Measurements from ENCODE around the gene SELENOH. TPM values are rescaled to one million over a fixed set of nuclear protein-coding genes. Genes with fewer than 3 reads are reported as not detected.

SELENOH gene
- total and polyA plus RNA-seq, 9 of the 15 experiments (the other 6 are each of a cell fraction or from before 2014, with no cell fraction given), result 16.6 to 299 (median 118) TPM

- TF ChIP-seq MYC (IDR thresholded peaks at IDR 0.05; ENCODE audit: low read depth, low read length), result peak; percentile 86
- TF ChIP-seq MYC (CRISPR knock-in tag; IDR thresholded peaks at IDR 0.05; ENCODE audit: borderline replicate concordance, low read depth), result peak; percentile 74; the same call in 1 of the 2 replicates
- TF ChIP-seq ARNT (IDR thresholded peaks at IDR 0.05), result peak; percentile 21 to 31; a peak in 1 of 4 replicates
- TF ChIP-seq GTF2A2 (tag; IDR thresholded peaks at IDR 0.05), result no peak
- TF ChIP-seq GABPB1 (CRISPR knock-in tag; IDR thresholded peaks at IDR 0.05), result peak; percentile 91
- peak; percentile 64 for TF ChIP-seq NEUROD1 (IDR thresholded peaks at IDR 0.05; ENCODE audit: borderline replicate concordance, low read depth, low read length, partially characterized antibody)
Measured at GRCh38 chr11:57712256-57713150, 28.8 kb upstream of the SELENOH start, which contains the start of gene TMX2 (continued).

- ChIA-PET CTCF (ENCODE audit: low intra/inter-chr PET ratio) (no interaction called here), POLR2A (interaction anchor here (0.6 to 4.0 kb wide), 9 partner anchors 11 to 321 kb away, joined by 3 to 53 read pairs (median 4); partner anchors contain the start of gene CTNND1)
- intact Hi-C loops (cut with micrococcal nuclease), result loop anchor here (1.0 to 2.0 kb wide), 2 partner anchors 27 to 87 kb away; partner anchors contain the start of gene SELENOH
- in situ Hi-C loops (cut with MboI), result no loop called here
- Histone ChIP-seq H4K20me1 (replicated peaks; ENCODE audit: control insufficient read depth, insufficient read depth, low read length) (peaks cover 4% of the 10 kb centered on the region; the same call in 1 of the 2 replicates), H3K4me3 (peak overlapping the region; percentile 95), H3K27me3 (ENCODE audit: control insufficient read depth in 2 of 2, insufficient read depth in 2 of 2, low read length in 2 of 2) (no peaks in the 10 kb centered on the region), H3K27ac (ENCODE audit: extremely low read depth, low read depth, low read length) (peak overlapping the region; percentile 99; the same call in 1 of the 3 replicates), H3K4me2 (ENCODE audit: insufficient read depth, low read length) (peak overlapping the region; percentile 98), H3K79me2 (ENCODE audit: control insufficient read depth, insufficient read depth, low read length) (peaks cover 73% of the 10 kb centered on the region), H2AFZ (ENCODE audit: low read depth, low read length) (no peak overlapping the region), H3K4me1 (replicated peaks in 1 of 2; ENCODE audit: control insufficient read depth in 2 of 2, insufficient read depth in 2 of 2, low read length in 2 of 2) (peaks cover 9% of the 10 kb centered on the region in 2 experiments; a peak in 3 of 5 replicates), H3K36me3 (ENCODE audit: control insufficient read depth, insufficient read depth, low read length) (peaks cover 31% of the 10 kb centered on the region; the same call in 1 of the 3 replicates), H3K9me1 (ENCODE audit: control insufficient read depth, insufficient read depth, low read length) (no peaks in the 10 kb centered on the region), H3K9ac (ENCODE audit: insufficient read depth in 1 of 2, low read depth in 2 of 2, low read length in 2 of 2) (peak overlapping the region; percentile 99 to 100; a peak in 3 of 4 replicates), H3K9me3 (replicated peaks; ENCODE audit: control insufficient read depth, insufficient read depth, low read depth, low read length) (no peaks in the 10 kb centered on the region; the same call in 1 of the 2 replicates)
- FAIRE-seq, result peak; percentile 52
- WGBS (ENCODE audit: insufficient coverage, low coverage, missing lambda C conversion rate), result 19% methylated on average over 2 of the region's 2 CpGs
- DNase-seq (ENCODE audit: extremely low read depth in 1 of 4, low spot score in 3 of 4), result peak in 1 of 4 experiments; percentile 25
- ATAC-seq, result no peak
- BruUV-seq (replicated peaks), result no TSS peak
- no peak for TF ChIP-seq POLR2G (IDR thresholded peaks at IDR 0.05; ENCODE audit: low read depth, low read length)
- TF ChIP-seq TBL1XR1 (IDR thresholded peaks at IDR 0.05; ENCODE audit: low read length in 2 of 2), result no peak
- TF ChIP-seq ZNF407 (IDR thresholded peaks at IDR 0.05; ENCODE audit: low read depth), result no peak
- no peak for TF ChIP-seq SRF (CRISPR knock-in tag; IDR thresholded peaks at IDR 0.05)
- TF ChIP-seq RBM34 (IDR thresholded peaks at IDR 0.05; ENCODE audit: borderline replicate concordance, insufficient read depth, low read length), result no peak
Measured at GRCh38 chr11:57713835-57714234, 27.5 kb upstream of the SELENOH start.

Measured in K562 (cell line).